Stimulated activated effector memory CD8-positive, alpha-beta T cell treated with anti-CD3 and anti-CD28 coated beads, Interleukin-12 subunit alpha, Interleukin-12 subunit beta, amount 100 ng/mL, for 72 hours (primary cell): ENCODE measurements around the gene RASGRP1.

ENCODE experiments used
- ATAC-seq: fragments of 150-1000 bp; cut with Tn5 transposase; 2 replicates; pipeline ENCODE4 v1.10.0; 2021
- DNase-seq, 2 donors: peaks; one replicate each; pipeline ENCODE4 v3.0.0; 2021 to 2022; ENCODE audit warnings: low spot score in 2 of 2
- H3K27ac Mint-ChIP-seq: one replicate; pipeline ENCODE4 v1.8.0; 2022; ENCODE audit warnings: mild to moderate bottlenecking, mixed read lengths
- H3K36me3 Mint-ChIP-seq: one replicate; pipeline ENCODE4 v1.8.0; 2022; ENCODE audit warnings: mild to moderate bottlenecking, mixed read lengths
- H3K4me1 Mint-ChIP-seq: one replicate; pipeline ENCODE4 v1.8.0; 2022; ENCODE audit warnings: mixed read lengths
- H3K4me3 Mint-ChIP-seq: one replicate; pipeline ENCODE4 v1.8.0; 2022; ENCODE audit warnings: mild to moderate bottlenecking, mixed read lengths
- H3K9me3 Mint-ChIP-seq: one replicate; pipeline ENCODE4 v1.8.0; 2022; ENCODE audit warnings: mixed read lengths

Gene RASGRP1

GRCh38 chr15:38534691-38535090 lies 29.9 kb downstream of the RASGRP1 start:
- Mint-ChIP-seq H3K36me3 (peaks cover 100% of the 10 kb centered on the region), H3K4me1 (peaks cover 98% of the 10 kb centered on the region), H3K27ac (peak overlapping the region; percentile 52), H3K4me3 (peak overlapping the region; percentile 44), H3K9me3 (no peaks in the 10 kb centered on the region)
- ATAC-seq (no peak), DNase-seq (no peak)

- peak overlapping the region; percentile 52 for H3K27ac Mint-ChIP-seq
- H3K36me3 Mint-ChIP-seq, result peaks cover 100% of the 10 kb centered on the region
- peaks cover 100% of the 10 kb centered on the region for H3K4me1 Mint-ChIP-seq
- peak overlapping the region; percentile 44 for H3K4me3 Mint-ChIP-seq
- peaks cover 4% of the 10 kb centered on the region for H3K9me3 Mint-ChIP-seq
- ATAC-seq (no peak), DNase-seq (no peak)
These were observed 30.7 kb downstream of the RASGRP1 start for GRCh38 chr15:38533926-38534325.

- peaks cover 100% of the 10 kb centered on the region for H3K4me1 Mint-ChIP-seq
- no peak for ATAC-seq
- no peak overlapping the region for H3K4me3 Mint-ChIP-seq
- DNase-seq, result no peak
- H3K9me3 Mint-ChIP-seq, result peaks cover 5% of the 10 kb centered on the region
- H3K36me3 Mint-ChIP-seq, result peaks cover 100% of the 10 kb centered on the region
- peak overlapping the region; percentile 52 for H3K27ac Mint-ChIP-seq
These were observed 31.1 kb downstream of the RASGRP1 start for GRCh38 chr15:38533416-38533915.

GRCh38 chr15:38532728-38533127 lies 31.9 kb downstream of the RASGRP1 start:
- ATAC-seq (no peak), DNase-seq (no peak)
- Mint-ChIP-seq H3K9me3 (peaks cover 5% of the 10 kb centered on the region), H3K4me1 (peaks cover 100% of the 10 kb centered on the region), H3K27ac (peak overlapping the region; percentile 52), H3K4me3 (no peak overlapping the region), H3K36me3 (peaks cover 100% of the 10 kb centered on the region)

- no peak for ATAC-seq
- Mint-ChIP-seq H3K9me3 (peaks cover 5% of the 10 kb centered on the region), H3K4me1 (peaks cover 96% of the 10 kb centered on the region), H3K4me3 (no peak overlapping the region), H3K27ac (peak overlapping the region; percentile 52), H3K36me3 (peaks cover 100% of the 10 kb centered on the region)
- no peak for DNase-seq
These were observed 33.1 kb downstream of the RASGRP1 start for GRCh38 chr15:38531509-38531908.

GRCh38 chr15:38530113-38530512 lies 34.5 kb downstream of the RASGRP1 start:
- Mint-ChIP-seq H3K36me3 (peaks cover 100% of the 10 kb centered on the region), H3K4me3 (peak overlapping the region; percentile 52), H3K4me1 (peaks cover 96% of the 10 kb centered on the region), H3K27ac (peak overlapping the region; percentile 52), H3K9me3 (peaks cover 5% of the 10 kb centered on the region)
- DNase-seq (peak in 1 of 2 donors; percentile 20), ATAC-seq (peak; percentile 98)

- peak overlapping the region; percentile 52 for H3K4me3 Mint-ChIP-seq
- no peak for ATAC-seq
- H3K9me3 Mint-ChIP-seq, result peaks cover 5% of the 10 kb centered on the region
- peak overlapping the region; percentile 33 for H3K27ac Mint-ChIP-seq
- no peak for DNase-seq
- H3K4me1 Mint-ChIP-seq, result peaks cover 92% of the 10 kb centered on the region
- H3K36me3 Mint-ChIP-seq, result peaks cover 100% of the 10 kb centered on the region
These were observed 36.3 kb downstream of the RASGRP1 start for GRCh38 chr15:38528294-38528693.

- Mint-ChIP-seq H3K4me1 (peaks cover 91% of the 10 kb centered on the region), H3K36me3 (peaks cover 100% of the 10 kb centered on the region)
These were observed 38.5 kb downstream of the RASGRP1 start for GRCh38 chr15:38526158-38526557.

GRCh38 chr15:38525489-38525888 lies 39.1 kb downstream of the RASGRP1 start:
- ATAC-seq, result no peak
- peak overlapping the region; percentile 70 for H3K27ac Mint-ChIP-seq
- peaks cover 88% of the 10 kb centered on the region for H3K4me1 Mint-ChIP-seq
- peaks cover 5% of the 10 kb centered on the region for H3K9me3 Mint-ChIP-seq
- H3K4me3 Mint-ChIP-seq, result no peak overlapping the region
- no peak for DNase-seq
- peaks cover 100% of the 10 kb centered on the region for H3K36me3 Mint-ChIP-seq

More at GRCh38 chr15:38526158-38526557, 38.5 kb downstream of the RASGRP1 start:
- no peak overlapping the region for H3K4me3 Mint-ChIP-seq
- DNase-seq (no peak), ATAC-seq (no peak)
- peaks cover 5% of the 10 kb centered on the region for H3K9me3 Mint-ChIP-seq
- peak overlapping the region; percentile 70 for H3K27ac Mint-ChIP-seq

GRCh38 chr15:38524156-38524555 lies 40.5 kb downstream of the RASGRP1 start:
- H3K9me3 Mint-ChIP-seq, result peaks cover 3% of the 10 kb centered on the region
- no peak for DNase-seq
- peaks cover 100% of the 10 kb centered on the region for H3K36me3 Mint-ChIP-seq
- H3K27ac Mint-ChIP-seq, result peak overlapping the region; percentile 70
- H3K4me1 Mint-ChIP-seq, result peaks cover 75% of the 10 kb centered on the region
- no peak overlapping the region for H3K4me3 Mint-ChIP-seq
- ATAC-seq, result no peak

GRCh38 chr15:38522922-38523321 lies 41.7 kb downstream of the RASGRP1 start:
- Mint-ChIP-seq H3K36me3 (peaks cover 100% of the 10 kb centered on the region), H3K9me3 (no peaks in the 10 kb centered on the region)

GRCh38 chr15:38521316-38521715 lies 43.3 kb downstream of the RASGRP1 start:
- ATAC-seq (no peak), DNase-seq (no peak)
- peak overlapping the region; percentile 38 for H3K27ac Mint-ChIP-seq
- H3K4me1 Mint-ChIP-seq, result peaks cover 62% of the 10 kb centered on the region
- no peak overlapping the region for H3K4me3 Mint-ChIP-seq
- H3K9me3 Mint-ChIP-seq, result no peaks in the 10 kb centered on the region
- H3K36me3 Mint-ChIP-seq, result peaks cover 100% of the 10 kb centered on the region

More at GRCh38 chr15:38522922-38523321, 41.7 kb downstream of the RASGRP1 start:
- H3K27ac Mint-ChIP-seq, result peak overlapping the region; percentile 38
- ATAC-seq (peak; percentile 65), DNase-seq (no peak)
- H3K4me3 Mint-ChIP-seq, result no peak overlapping the region
- peaks cover 70% of the 10 kb centered on the region for H3K4me1 Mint-ChIP-seq

GRCh38 chr15:38520035-38520434 lies 44.6 kb downstream of the RASGRP1 start:
- no peak for DNase-seq

GRCh38 chr15:38518084-38518483 lies 46.5 kb downstream of the RASGRP1 start:
- Mint-ChIP-seq H3K9me3 (no peaks in the 10 kb centered on the region), H3K36me3 (peaks cover 100% of the 10 kb centered on the region), H3K27ac (peak overlapping the region; percentile 79), H3K4me3 (no peak overlapping the region), H3K4me1 (peaks cover 46% of the 10 kb centered on the region)
- DNase-seq, result no peak
- peak; percentile 42 for ATAC-seq

More at GRCh38 chr15:38520035-38520434, 44.6 kb downstream of the RASGRP1 start:
- peaks cover 100% of the 10 kb centered on the region for H3K36me3 Mint-ChIP-seq
- peaks cover 56% of the 10 kb centered on the region for H3K4me1 Mint-ChIP-seq
- ATAC-seq, result no peak
- peak overlapping the region; percentile 39 for H3K27ac Mint-ChIP-seq
- H3K9me3 Mint-ChIP-seq, result no peaks in the 10 kb centered on the region
- no peak overlapping the region for H3K4me3 Mint-ChIP-seq

GRCh38 chr15:38517312-38517975 lies 47.2 kb downstream of the RASGRP1 start:
- Mint-ChIP-seq H3K27ac (peak overlapping the region; percentile 79), H3K9me3 (no peaks in the 10 kb centered on the region), H3K4me1 (peaks cover 39% of the 10 kb centered on the region), H3K4me3 (no peak overlapping the region), H3K36me3 (peaks cover 100% of the 10 kb centered on the region)
- DNase-seq (no peak), ATAC-seq (no peak)

- no peak for ATAC-seq
- H3K36me3 Mint-ChIP-seq, result peaks cover 100% of the 10 kb centered on the region
- H3K9me3 Mint-ChIP-seq, result no peaks in the 10 kb centered on the region
- H3K4me3 Mint-ChIP-seq, result no peak overlapping the region
- peaks cover 31% of the 10 kb centered on the region for H3K4me1 Mint-ChIP-seq
- H3K27ac Mint-ChIP-seq, result peak overlapping the region; percentile 79
- no peak for DNase-seq
These were observed 48.0 kb downstream of the RASGRP1 start for GRCh38 chr15:38516626-38517025.
